CD4-positive, alpha-beta memory T cell (primary cell): ENCODE results near the gene NGEF. TPM values are rescaled to one million over a fixed set of nuclear protein-coding genes. Genes with fewer than 3 reads are reported as not detected.

Experiments used
- CTCF ChIA-PET: fragments of 350-600 bp; sonication (Branson Sonifier 250); formaldehyde crosslinking; loops from one replicate; lab custom pipeline; 2021; ENCODE audit warnings: inconsistent platforms; ENCODE audit not compliant: partially characterized antibody; lab: Charles Lee
- POLR2A ChIA-PET: fragments of 350-600 bp; sonication (Branson Sonifier 250); formaldehyde crosslinking; loops from one replicate; lab custom pipeline; 2021; ENCODE audit not compliant: partially characterized antibody; lab: Charles Lee
- DNase-seq, 5 donors: peaks; one replicate each; pipeline versions ENCODE4 v3.0.0 to v3.0.0-alpha.2; 2020 to 2022; ENCODE audit warnings: mixed read lengths in 1 of 5
- H3K27ac ChIP-seq: one replicate; pipeline ENCODE4 v1.7.0; 2013; ENCODE audit warnings: low read depth, low read length
- H3K27me3 ChIP-seq: 2 replicates; pipeline ENCODE4 v1.7.0; 2013; ENCODE audit warnings: mild to moderate bottlenecking, low read length, moderate library complexity; ENCODE audit not compliant: insufficient read depth
- H3K36me3 ChIP-seq: 2 replicates; pipeline ENCODE4 v1.7.0; 2013; ENCODE audit warnings: mild to moderate bottlenecking, low read length, moderate library complexity; ENCODE audit not compliant: insufficient read depth
- H3K4me1 ChIP-seq: 2 replicates; pipeline ENCODE4 v1.7.0; 2013; ENCODE audit warnings: mild to moderate bottlenecking, low read length, moderate library complexity; ENCODE audit not compliant: insufficient read depth
- H3K4me3 ChIP-seq, 2 donors: one replicate each; pipeline ENCODE4 v1.7.0; 2013; ENCODE audit warnings: low read length in 2 of 2, mild to moderate bottlenecking in 1 of 2
- H3K9me3 ChIP-seq, 2 donors: one replicate each; pipeline ENCODE4 v1.7.0; 2013; ENCODE audit warnings: low read length in 2 of 2, control low read depth in 1 of 2; ENCODE audit not compliant: control insufficient read depth in 1 of 2
- H3K27ac Mint-ChIP-seq, 7 donors: one replicate each; pipeline ENCODE4 v1.8.0; 2020 to 2021; ENCODE audit warnings: mixed read lengths in 7 of 7, mild to moderate bottlenecking in 6 of 7, inconsistent platforms in 3 of 7, moderate library complexity in 3 of 7
- H3K27me3 Mint-ChIP-seq, 2 donors: one replicate each; pipeline ENCODE4 v1.8.0; 2020 to 2021; ENCODE audit warnings: mixed read lengths in 2 of 2
- H3K36me3 Mint-ChIP-seq, 2 donors: one replicate each; pipeline ENCODE4 v1.8.0; 2020 to 2021; ENCODE audit warnings: mixed read lengths in 2 of 2, inconsistent platforms in 1 of 2, mild to moderate bottlenecking in 1 of 2
- H3K4me1 Mint-ChIP-seq, 4 donors: one replicate each; pipeline ENCODE4 v1.8.0; 2020 to 2021; ENCODE audit warnings: mixed read lengths in 4 of 4, mild to moderate bottlenecking in 1 of 4
- H3K4me3 Mint-ChIP-seq, 8 donors: one replicate each; pipeline ENCODE4 v1.8.0; 2020 to 2021; ENCODE audit warnings: mixed read lengths in 8 of 8, mild to moderate bottlenecking in 7 of 8, moderate library complexity in 6 of 8, inconsistent platforms in 3 of 8
- H3K9me3 Mint-ChIP-seq, 8 donors: one replicate each; pipeline ENCODE4 v1.8.0; 2020 to 2021; ENCODE audit warnings: mixed read lengths in 8 of 8, mild to moderate bottlenecking in 5 of 8, inconsistent platforms in 3 of 8, moderate library complexity in 1 of 8
- intact Hi-C: fragments of 100-400 bp; cut with micrococcal nuclease; formaldehyde crosslinking; loops from one replicate; pipeline ENCODE4 v1.15.1; 2023
- polyA plus RNA-seq, 2 donors: library from polyadenylated mRNA; unstranded; fragments of 300-500 nt; fragmentation: Illumina TruSeq; gene quantifications; one replicate each; pipeline ENCODE4 v1.2.3, GENCODE V29; 2021
- total RNA-seq, 2 experiments: library from RNA; stranded (reverse); gene quantifications; one replicate each; pipeline ENCODE4 v1.2.3, GENCODE V29; 2021

Gene NGEF
- total and polyA plus RNA-seq, 4 experiments from 2014 or later = not detected

- no peak overlapping the region for H3K4me3 ChIP-seq
- H3K27me3 ChIP-seq = no peaks in the 10 kb centered on the region
- no peak overlapping the region for H3K27ac ChIP-seq
- peak overlapping the region in 1 of 7 donors; percentile 50 for H3K27ac Mint-ChIP-seq
- POLR2A ChIA-PET = no interaction called here
- no peaks in the 10 kb centered on the region for H3K9me3 ChIP-seq
- no peak for DNase-seq
- CTCF ChIA-PET = no interaction called here
- intact Hi-C loops = no loop called here
- peaks cover 5% of the 10 kb centered on the region for H3K4me1 ChIP-seq
- no peaks in the 10 kb centered on the region for H3K36me3 Mint-ChIP-seq
- peaks cover 32 to 43% of the 10 kb centered on the region in 2 donors for H3K27me3 Mint-ChIP-seq
- H3K4me3 Mint-ChIP-seq = peak overlapping the region in 5 of 8 donors; percentile 44 to 78 (median 75)
- peaks cover 0 to 6% (median 0%) of the 10 kb centered on the region in 8 donors for H3K9me3 Mint-ChIP-seq
- H3K4me1 Mint-ChIP-seq = peaks cover 2 to 20% (median 13%) of the 10 kb centered on the region in 4 donors
- H3K36me3 ChIP-seq = no peaks in the 10 kb centered on the region
Observed at GRCh38 chr2:232930059-232930400, 83.0 kb downstream of the NGEF start.

DNA sequence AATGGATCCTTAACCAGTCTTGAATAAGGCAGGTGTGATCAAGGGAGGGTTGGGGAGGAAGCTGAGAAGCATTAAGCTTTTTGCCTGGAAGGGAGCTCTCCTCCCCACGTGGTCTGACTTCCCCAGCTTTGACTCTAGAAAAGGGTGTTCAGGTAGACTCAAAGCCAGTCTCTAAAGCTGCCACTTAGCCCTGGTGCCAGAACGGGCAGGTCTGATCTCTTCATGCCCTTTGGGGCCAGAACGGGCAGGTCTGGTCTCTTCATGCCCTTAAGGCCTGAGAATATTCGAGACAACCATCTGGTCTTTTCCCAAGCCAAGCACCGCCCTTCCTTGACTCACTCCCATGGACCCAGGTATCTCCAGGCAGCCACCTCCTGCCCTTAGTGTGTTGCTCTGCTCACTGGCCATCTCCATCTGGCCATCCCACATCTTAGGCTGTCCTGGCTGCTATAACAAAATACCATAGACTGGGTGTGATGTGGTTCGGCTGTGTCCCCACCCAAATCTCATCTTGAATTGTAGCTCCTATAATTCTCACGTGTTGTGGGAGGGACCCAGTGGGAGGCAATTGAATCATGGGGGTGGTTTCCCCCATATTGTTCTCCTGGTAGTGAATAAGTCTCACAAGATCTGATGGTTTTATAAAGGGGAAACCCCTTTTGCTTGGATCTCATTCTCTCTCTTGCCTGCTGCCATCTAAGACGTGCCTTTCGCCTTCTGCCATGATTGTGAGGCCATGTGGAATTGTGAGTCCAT lies 83.6 kb downstream of the NGEF start:
- Histone ChIP-seq H3K4me1 (peaks cover 5% of the 10 kb centered on the region), H3K27ac (no peak overlapping the region), H3K36me3 (no peaks in the 10 kb centered on the region), H3K9me3 (no peaks in the 10 kb centered on the region), H3K4me3 (no peak overlapping the region), H3K27me3 (no peaks in the 10 kb centered on the region)
- Mint-ChIP-seq H3K27me3 (peaks cover 37 to 48% of the 10 kb centered on the region in 2 donors), H3K4me3 (peak overlapping the region in 7 of 8 donors; percentile 62 to 78 (median 75)), H3K9me3 (peaks cover 0 to 6% (median 0%) of the 10 kb centered on the region in 8 donors), H3K27ac (peak overlapping the region in 1 of 7 donors; percentile 50), H3K4me1 (peaks cover 2 to 23% (median 13%) of the 10 kb centered on the region in 4 donors), H3K36me3 (no peaks in the 10 kb centered on the region)
- POLR2A ChIA-PET = no interaction called here
- no peak for DNase-seq
- CTCF ChIA-PET = no interaction called here
- intact Hi-C loops = no loop called here

- H3K27ac Mint-ChIP-seq = peak overlapping the region in 1 of 7 donors; percentile 50
- intact Hi-C loops = no loop called here
Observed at GRCh38 chr2:232928551-232929302, 84.3 kb downstream of the NGEF start.

GRCh38 chr2:232927793-232928550 lies 85.1 kb downstream of the NGEF start:
- Mint-ChIP-seq H3K27me3 (peaks cover 42 to 49% of the 10 kb centered on the region in 2 donors), H3K4me3 (peak overlapping the region in 1 of 8 donors; percentile 71), H3K9me3 (peaks cover 0 to 5% (median 0%) of the 10 kb centered on the region in 8 donors), H3K4me1 (peaks cover 2 to 23% (median 13%) of the 10 kb centered on the region in 4 donors), H3K27ac (no peak overlapping the region), H3K36me3 (no peaks in the 10 kb centered on the region)
- Histone ChIP-seq H3K9me3 (no peaks in the 10 kb centered on the region), H3K4me1 (peaks cover 5% of the 10 kb centered on the region), H3K4me3 (no peak overlapping the region), H3K36me3 (no peaks in the 10 kb centered on the region), H3K27ac (no peak overlapping the region), H3K27me3 (no peaks in the 10 kb centered on the region)
- peak in 2 of 5 donors; percentile 11 to 14 for DNase-seq
- ChIA-PET POLR2A (no interaction called here), CTCF (no interaction called here)
- intact Hi-C loops = no loop called here

More at GRCh38 chr2:232928551-232929302, 84.3 kb downstream of the NGEF start:
- Histone ChIP-seq H3K27ac (no peak overlapping the region), H3K36me3 (no peaks in the 10 kb centered on the region), H3K9me3 (no peaks in the 10 kb centered on the region), H3K27me3 (no peaks in the 10 kb centered on the region), H3K4me1 (peaks cover 5% of the 10 kb centered on the region), H3K4me3 (no peak overlapping the region)
- POLR2A ChIA-PET = no interaction called here
- H3K9me3 Mint-ChIP-seq = peaks cover 0 to 6% (median 0%) of the 10 kb centered on the region in 8 donors
- H3K4me1 Mint-ChIP-seq = peaks cover 2 to 23% (median 13%) of the 10 kb centered on the region in 4 donors
- no peaks in the 10 kb centered on the region for H3K36me3 Mint-ChIP-seq
- peaks cover 40 to 51% of the 10 kb centered on the region in 2 donors for H3K27me3 Mint-ChIP-seq
- DNase-seq = no peak
- H3K4me3 Mint-ChIP-seq = peak overlapping the region; percentile 71 to 78 (median 75)
- CTCF ChIA-PET = no interaction called here

DNA sequence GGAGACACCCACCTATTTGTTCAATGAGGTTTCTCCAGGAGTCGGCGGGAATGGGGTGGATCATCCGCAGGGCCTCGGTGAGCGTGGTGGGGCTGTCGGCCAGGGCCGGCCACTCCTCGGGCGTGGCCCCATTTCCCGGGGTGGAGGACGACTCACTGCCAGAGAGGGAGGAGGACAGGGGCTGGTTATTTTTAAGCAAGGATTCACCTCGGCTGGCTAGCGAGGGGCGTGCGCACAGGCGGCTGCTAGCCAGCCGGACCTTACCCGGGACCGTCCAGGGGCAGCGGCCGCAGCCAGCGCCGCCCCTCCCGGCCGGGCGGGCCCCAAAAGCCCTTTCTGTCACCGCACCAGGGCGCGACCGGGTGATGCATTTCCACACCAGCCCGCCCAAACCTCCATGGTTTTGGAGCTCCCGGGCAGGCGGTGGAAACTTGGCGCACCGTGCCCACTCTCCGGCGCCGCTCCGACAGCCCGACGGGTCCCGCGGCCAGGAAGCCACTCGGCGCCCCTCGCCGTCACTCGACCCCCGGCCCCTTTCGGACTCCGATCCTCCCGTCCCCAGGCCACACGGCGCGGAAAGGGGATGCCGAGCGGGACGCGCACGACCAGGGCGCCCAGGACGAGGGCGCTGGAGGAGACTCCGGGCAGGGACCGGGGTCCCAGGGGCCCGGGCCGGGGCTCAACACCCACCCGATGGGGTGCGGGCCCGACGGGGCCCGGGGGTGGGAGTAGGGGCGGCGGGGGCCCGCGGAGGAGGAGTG lies 85.8 kb downstream of the NGEF start:
- Histone ChIP-seq H3K36me3 (no peaks in the 10 kb centered on the region), H3K4me1 (peaks cover 5% of the 10 kb centered on the region), H3K9me3 (no peaks in the 10 kb centered on the region), H3K27ac (no peak overlapping the region), H3K27me3 (no peaks in the 10 kb centered on the region), H3K4me3 (no peak overlapping the region)
- H3K4me3 Mint-ChIP-seq = peak overlapping the region in 7 of 8 donors; percentile 19 to 79 (median 62)
- DNase-seq = no peak
- H3K27ac Mint-ChIP-seq = no peak overlapping the region
- H3K9me3 Mint-ChIP-seq = peaks cover 0 to 5% (median 0%) of the 10 kb centered on the region in 8 donors
- peaks cover 42 to 50% of the 10 kb centered on the region in 2 donors for H3K27me3 Mint-ChIP-seq
- ChIA-PET CTCF (no interaction called here), POLR2A (no interaction called here)
- H3K36me3 Mint-ChIP-seq = no peaks in the 10 kb centered on the region
- H3K4me1 Mint-ChIP-seq = peaks cover 2 to 23% (median 13%) of the 10 kb centered on the region in 4 donors
- intact Hi-C loops = no loop called here

DNA sequence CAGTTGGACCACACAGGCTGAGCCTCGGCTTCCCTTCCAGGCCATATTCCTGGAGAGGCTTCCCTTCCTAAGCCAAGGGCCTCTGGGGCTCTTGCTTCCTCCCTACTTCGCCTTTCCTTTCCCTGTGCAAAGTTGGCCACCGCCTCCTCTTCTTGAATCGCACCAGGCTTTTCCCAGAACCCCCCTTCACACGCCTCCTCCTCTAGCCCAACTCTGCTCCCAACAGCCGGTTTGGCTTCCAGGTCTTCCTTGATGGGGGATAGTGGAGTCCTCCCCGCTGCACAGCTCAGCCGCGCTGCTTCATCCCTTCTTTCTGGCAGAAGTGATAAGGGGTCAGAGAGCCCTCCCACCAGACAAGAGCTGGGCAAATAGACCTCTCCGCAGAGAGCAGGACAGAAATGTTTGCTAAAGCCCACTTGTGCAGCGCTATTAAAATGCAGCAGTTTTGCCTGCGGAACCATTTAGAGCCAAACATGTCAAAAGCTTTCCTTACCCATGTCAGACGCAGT lies 86.6 kb downstream of the NGEF start:
- no peak for DNase-seq
- ChIA-PET CTCF (no interaction called here), POLR2A (no interaction called here)
- no peaks in the 10 kb centered on the region for H3K9me3 ChIP-seq
- H3K36me3 ChIP-seq = no peaks in the 10 kb centered on the region
- no peaks in the 10 kb centered on the region for H3K36me3 Mint-ChIP-seq
- no peak overlapping the region for H3K4me3 ChIP-seq
- H3K4me3 Mint-ChIP-seq = peak overlapping the region in 7 of 8 donors; percentile 19 to 79 (median 62)
- H3K27me3 ChIP-seq = no peaks in the 10 kb centered on the region
- H3K4me1 Mint-ChIP-seq = peaks cover 2 to 23% (median 13%) of the 10 kb centered on the region in 4 donors
- no peak overlapping the region for H3K27ac ChIP-seq
- H3K4me1 ChIP-seq = peaks cover 5% of the 10 kb centered on the region
- H3K27ac Mint-ChIP-seq = no peak overlapping the region
- intact Hi-C loops = no loop called here
- H3K9me3 Mint-ChIP-seq = peaks cover 0 to 5% (median 0%) of the 10 kb centered on the region in 8 donors
- H3K27me3 Mint-ChIP-seq = peaks cover 42 to 52% of the 10 kb centered on the region in 2 donors
